HepG2 (cell line): ENCODE measurements around the gene MAMLD1. TPM values are rescaled to one million over a fixed set of nuclear protein-coding genes. Genes with fewer than 3 reads are reported as not detected.

Experiments
- polyA plus RNA-seq, 8 experiments: library from polyadenylated mRNA; depleted of rRNA in 3 of 8; stranded (reverse) in 7 of 8; unstranded in 1 of 8; fragments of >200 nt; fragmentation: Illumina TruSeq in 4 of 8; extraction: Trizol in 4 of 8; gene quantifications; 2 replicates each; pipeline versions ENCODE4 v1.2.1 to v1.2.3, GENCODE V29; 2011 to 2016; ENCODE audit warnings: low read depth in 4 of 8, missing spikeins in 1 of 8, mixed read lengths in 1 of 8; ENCODE audit not compliant: insufficient read depth in 1 of 8
- total RNA-seq, 5 experiments: library from RNA; depleted of rRNA; stranded (reverse); fragments of >200 nt; fragmentation: Illumina TruSeq; extraction: Trizol; gene quantifications; 2 replicates each; pipeline ENCODE4 v1.2.3, GENCODE V29; 2016; ENCODE audit warnings: low read depth in 1 of 5

MAMLD1 gene
- total and polyA plus RNA-seq, 2 of the 13 experiments (the other 11 are each of a cell fraction or from before 2014, with no cell fraction given) = not detected

Other genes starting within 250 kb of the MAMLD1 start
- gene MTM1, start 205.3 kb downstream of the MAMLD1 start, total RNA-seq (2016; rRNA removed; fragmentation: Illumina TruSeq; extraction: Trizol) = 15.2 and 27.2 TPM in 2 replicates
- gene MTM1, start 205.3 kb downstream of the MAMLD1 start, polyA plus RNA-seq (2011; rRNA removed) = 8.7 and 12.0 TPM in 2 replicates